Frontal cortex (tissue), 4 donors: ENCODE results near the gene MS4A15. TPM values are rescaled to one million over a fixed set of nuclear protein-coding genes. Genes with fewer than 3 reads are reported as not detected.
"Not testable (repeated sequence)": the region's sequence is repeated elsewhere in the genome, so short reads cannot be mapped to it uniquely, and the experiment has no call there.

Experiments
- DNase-seq, 2 donors: peaks; one replicate each; pipeline ENCODE4 v3.0.0; 2012; ENCODE audit warnings: low spot score in 2 of 2
- FAIRE-seq: peaks from 2 replicates; lab custom pipeline; 2012; peaks lifted over from hg19 to GRCh38; lab: Jason Lieb, UNC
- total RNA-seq: library from RNA; depleted of rRNA; stranded (reverse); fragments of >200 nt; gene quantifications from one replicate; pipeline ENCODE4 v1.2.3, GENCODE V29; 2014
- donor health status: control.
- donor health status: control.
- donor health status: control.

Gene MS4A15
- total RNA-seq, 1 donor from 2014 or later, result not detected

GRCh38 chr11:60750911-60751310 is 5.8 kb upstream of the MS4A15 start:
- FAIRE-seq (no peak), DNase-seq (no peak)

- DNase-seq, result no peak
- no peak for FAIRE-seq
Measured at GRCh38 chr11:60753309-60753708, 3.4 kb upstream of the MS4A15 start.

- FAIRE-seq, result no peak
Measured at GRCh38 chr11:60754887-60755286, 1.8 kb upstream of the MS4A15 start.

GRCh38 chr11:60757231-60757800 is 649 bp downstream of the MS4A15 start:
- FAIRE-seq, result no peak
- no peak for DNase-seq

More at GRCh38 chr11:60754887-60755286, 1.8 kb upstream of the MS4A15 start:
- DNase-seq, result no peak

- not testable (repeated sequence) for DNase-seq, FAIRE-seq
Measured at GRCh38 chr11:60758671-60759070, 2.0 kb downstream of the MS4A15 start.

GRCh38 chr11:60759438-60760225 is 3.0 kb downstream of the MS4A15 start:
- not testable (repeated sequence) for DNase-seq, FAIRE-seq

- FAIRE-seq (no peak), DNase-seq (no peak)
Measured at GRCh38 chr11:60761436-60762190, 4.9 kb downstream of the MS4A15 start.

- DNase-seq, result no peak
- no peak for FAIRE-seq
Measured at GRCh38 chr11:60762851-60763691, 6.4 kb downstream of the MS4A15 start.

- no peak for DNase-seq
Measured at GRCh38 chr11:60763692-60764369, 7.2 kb downstream of the MS4A15 start.

GRCh38 chr11:60764879-60765278 is 8.2 kb downstream of the MS4A15 start:
- FAIRE-seq (no peak), DNase-seq (no peak)

More at GRCh38 chr11:60763692-60764369, 7.2 kb downstream of the MS4A15 start:
- FAIRE-seq, result no peak

- DNase-seq (no peak), FAIRE-seq (no peak)
Measured at GRCh38 chr11:60765355-60765754, 8.7 kb downstream of the MS4A15 start.

- DNase-seq (no peak), FAIRE-seq (no peak)
Measured at GRCh38 chr11:60766547-60766946, 9.9 kb downstream of the MS4A15 start.

GRCh38 chr11:60767388-60767811 is 10.7 kb downstream of the MS4A15 start:
- no peak for DNase-seq
- FAIRE-seq, result no peak

- FAIRE-seq, result no peak
- DNase-seq, result no peak
Measured at GRCh38 chr11:60768202-60768601, 11.5 kb downstream of the MS4A15 start.

- no peak for FAIRE-seq
- DNase-seq, result no peak
Measured at GRCh38 chr11:60769273-60769672, 12.6 kb downstream of the MS4A15 start.

- DNase-seq (no peak), FAIRE-seq (no peak)
Measured at GRCh38 chr11:60769811-60770210, 13.1 kb downstream of the MS4A15 start.

GRCh38 chr11:60771146-60771545 is 14.5 kb downstream of the MS4A15 start:
- no peak for FAIRE-seq
- DNase-seq, result no peak

- DNase-seq, result no peak
- FAIRE-seq, result no peak
Measured at GRCh38 chr11:60771879-60772525, 15.3 kb downstream of the MS4A15 start.

- FAIRE-seq (no peak), DNase-seq (no peak)
Measured at GRCh38 chr11:60772666-60773065, 16.0 kb downstream of the MS4A15 start.
